A549 (cell line): ENCODE data around the gene KCNQ5.

Experiments used
- CEBPB ChIP-seq, 2 experiments: fragments of >200 bp in 1 of 2; sonication (Bioruptor Twin) in 1 of 2; formaldehyde crosslinking in 1 of 2; IDR thresholded peaks; 2 replicates each; pipeline ENCODE4 v1.6.1; 2012 to 2016
- CHD2 ChIP-seq: fragments of 150-350 bp; IDR thresholded peaks from 2 replicates; pipeline ENCODE4 v1.6.1; 2014; ENCODE audit warnings: low read length; ENCODE audit not compliant: partially characterized antibody
- CTCF ChIP-seq: fragments of >200 bp; sonication (Bioruptor Twin); formaldehyde crosslinking; IDR thresholded peaks from 3 replicates; pipeline ENCODE4 v1.5.1; 2016
- EP300 ChIP-seq, 2 experiments: fragments of >200 bp; sonication (Bioruptor Twin); formaldehyde crosslinking; IDR thresholded peaks; 2 replicates in 1 of 2; 3 replicates in 1 of 2; pipeline ENCODE4 v1.6.1; 2016 to 2017
- KDM5A ChIP-seq: fragments of 200-600 bp; sonication (generic); IDR thresholded peaks from 2 replicates; pipeline ENCODE4 v1.6.1; 2016; ENCODE audit warnings: antibody characterized with exemption, mild to moderate bottlenecking
- MYC ChIP-seq: IDR thresholded peaks from 2 replicates; pipeline ENCODE4 v1.6.1; 2012; ENCODE audit warnings: mild to moderate bottlenecking, inconsistent platforms, low read length, improper control_type of control experiment, borderline replicate concordance
- NR3C1 ChIP-seq: fragments of >200 bp; sonication (Bioruptor Twin); formaldehyde crosslinking; IDR thresholded peaks from 3 replicates; pipeline ENCODE4 v1.6.1; 2017
- POLR2A ChIP-seq: IDR thresholded peaks from 2 replicates; pipeline ENCODE4 v1.6.1; 2012; ENCODE audit warnings: mild to moderate bottlenecking, low read length
- POLR2AphosphoS2 ChIP-seq: conservative IDR thresholded peaks from 2 replicates; pipeline ENCODE4 v1.6.1; 2012; ENCODE audit warnings: low read length, improper control_type of control experiment, inconsistent platforms
- RAD21 ChIP-seq, 2 experiments: fragments of >200 bp in 1 of 2; sonication (Bioruptor Twin) in 1 of 2; formaldehyde crosslinking in 1 of 2; IDR thresholded peaks in 1 of 2; conservative IDR thresholded peaks in 1 of 2; 2 replicates in 1 of 2; 3 replicates in 1 of 2; pipeline ENCODE4 v1.6.1; 2012 to 2018; ENCODE audit warnings: inconsistent platforms in 1 of 2
- SMC3 ChIP-seq: fragments of >200 bp; sonication (Bioruptor Twin); formaldehyde crosslinking; IDR thresholded peaks from 3 replicates; pipeline ENCODE4 v1.6.1; 2018; ENCODE audit warnings: inconsistent platforms
- USF2 ChIP-seq: fragments of 450-650 bp; IDR thresholded peaks from 2 replicates; pipeline ENCODE4 v1.6.1; 2014; ENCODE audit warnings: antibody characterized with exemption
- TF ChIP-seq, protein P1 (sequence below): IDR thresholded peaks from 2 replicates; pipeline ENCODE4 v1.6.1; 2012

DNA sequence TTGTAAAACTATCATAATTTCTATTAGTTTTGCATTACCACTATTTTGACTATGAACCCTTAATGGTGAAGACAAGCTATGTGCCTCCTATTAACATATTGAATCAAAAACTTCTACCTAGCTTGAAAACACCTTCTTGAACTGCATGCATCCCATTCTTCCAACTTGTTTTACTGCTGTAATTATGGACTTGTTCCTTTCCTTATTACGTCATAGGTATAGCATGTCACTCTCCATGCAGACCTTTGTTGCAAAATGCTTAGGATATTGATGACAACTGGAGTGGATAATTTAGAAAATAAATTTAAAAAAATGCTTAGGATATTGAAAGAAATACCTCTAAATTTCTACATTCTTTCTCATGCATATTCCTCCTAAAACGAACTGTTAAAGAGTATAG is 219.3 kb downstream of the KCNQ5 start:
- TF ChIP-seq, protein P1, sequence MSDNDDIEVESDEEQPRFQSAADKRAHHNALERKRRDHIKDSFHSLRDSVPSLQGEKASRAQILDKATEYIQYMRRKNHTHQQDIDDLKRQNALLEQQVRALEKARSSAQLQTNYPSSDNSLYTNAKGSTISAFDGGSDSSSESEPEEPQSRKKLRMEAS, result no peak
- no peak for TF ChIP-seq KDM5A
- no peak for TF ChIP-seq CTCF
- TF ChIP-seq CHD2, result no peak
- no peak for TF ChIP-seq NR3C1
- no peak for TF ChIP-seq POLR2A
- no peak for TF ChIP-seq MYC
- no peak for TF ChIP-seq POLR2AphosphoS2
- no peak for TF ChIP-seq EP300 (IDR thresholded peaks at IDR 0.05)
- no peak for TF ChIP-seq SMC3
- no peak for TF ChIP-seq CEBPB (IDR thresholded peaks at IDR 0.05)
- no peak for TF ChIP-seq USF2
- no peak for TF ChIP-seq RAD21 (conservative IDR thresholded peaks at IDR 0.05 in 1 of 2, IDR thresholded peaks at IDR 0.05 in 1 of 2)
